ENCODE results near the gene MVB12B.

DNA sequence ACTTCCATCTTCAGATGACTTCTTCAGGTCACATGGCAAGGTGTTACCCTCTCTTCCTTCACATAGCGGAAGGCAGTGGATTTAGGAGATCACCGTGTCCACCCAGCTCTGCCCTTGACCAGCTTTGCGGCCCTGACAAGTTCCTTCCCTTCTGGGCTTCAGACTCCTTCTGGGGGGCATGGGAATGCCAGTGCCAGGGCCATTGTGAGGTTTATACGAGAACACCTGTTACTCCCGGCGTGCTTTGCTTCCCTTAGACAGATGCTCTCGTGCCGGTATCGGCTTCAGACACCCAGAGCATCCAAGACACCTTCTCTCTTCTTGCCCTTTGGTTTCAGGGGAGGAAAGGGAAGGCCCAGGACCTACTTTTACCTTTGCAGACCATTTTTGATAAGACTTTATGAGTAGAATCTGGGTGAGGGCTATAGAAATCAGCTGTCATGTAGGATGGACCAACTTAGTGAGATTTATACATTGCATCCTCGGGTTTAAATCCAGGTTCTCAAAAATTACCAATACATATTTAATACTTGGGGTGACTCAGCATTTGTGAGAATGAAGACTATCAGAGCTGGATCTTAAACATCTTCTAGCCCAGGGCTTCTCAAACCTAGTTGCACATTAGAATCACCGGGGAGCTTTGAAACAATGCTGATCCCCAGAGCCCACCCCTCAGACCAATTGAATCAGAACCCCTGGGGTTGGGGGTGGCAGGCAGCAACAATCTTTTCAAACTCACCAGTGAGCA, 138.2 kb downstream of the MVB12B start:
- TF ChIP-seq EZH2 (IDR thresholded peaks at IDR 0.05) = no peak
- no peak for TF ChIP-seq POLR2AphosphoS5 (IDR thresholded peaks at IDR 0.05; ENCODE audit: borderline replicate concordance, low read depth, low read length)
